TTC549 (cell line): Measurements from ENCODE around the gene MIA2.
A peak's percentile ranks its signal among the peaks of the same experiment; 100 is the strongest.
"Not testable (repeated sequence)": the region's sequence is repeated elsewhere in the genome, so short reads cannot be mapped to it uniquely, and the experiment has no call there.

Experiments
- FAIRE-seq: peaks from 2 replicates; lab custom pipeline; 2012; peaks lifted over from hg19 to GRCh38; lab: Jason Lieb, UNC

The MIA2 gene

GRCh38 chr14:39342768-39343167 lies 109.1 kb downstream of the MIA2 start:
- no peak for FAIRE-seq

GRCh38 chr14:39343614-39344013 lies 109.9 kb downstream of the MIA2 start:
- FAIRE-seq, result no peak

- FAIRE-seq, result no peak
These were observed 117.2 kb downstream of the MIA2 start for GRCh38 chr14:39350866-39351265.

GRCh38 chr14:39351708-39352107 lies 118.0 kb downstream of the MIA2 start:
- FAIRE-seq, result no peak

DNA sequence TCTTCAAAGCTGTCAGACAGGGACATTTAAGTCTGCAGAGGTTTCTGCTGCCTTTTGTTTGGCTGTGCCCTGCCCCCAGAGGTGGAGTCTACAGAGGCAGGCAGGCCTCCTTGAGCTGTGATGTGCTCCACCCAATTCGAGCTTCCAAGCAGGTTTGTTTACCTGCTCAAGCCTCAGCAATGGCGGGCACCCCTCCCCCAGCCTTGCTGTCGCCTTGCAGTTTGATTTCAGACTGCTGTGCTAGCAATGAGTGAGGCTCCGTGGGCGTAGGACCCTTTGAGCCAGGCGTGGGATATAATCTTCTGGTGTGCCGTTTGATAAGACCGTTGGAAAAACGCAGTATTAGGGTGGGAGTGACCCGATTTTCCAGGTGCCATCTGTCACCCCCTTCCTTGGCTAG lies 125.4 kb downstream of the MIA2 start:
- not testable (repeated sequence) for FAIRE-seq

DNA sequence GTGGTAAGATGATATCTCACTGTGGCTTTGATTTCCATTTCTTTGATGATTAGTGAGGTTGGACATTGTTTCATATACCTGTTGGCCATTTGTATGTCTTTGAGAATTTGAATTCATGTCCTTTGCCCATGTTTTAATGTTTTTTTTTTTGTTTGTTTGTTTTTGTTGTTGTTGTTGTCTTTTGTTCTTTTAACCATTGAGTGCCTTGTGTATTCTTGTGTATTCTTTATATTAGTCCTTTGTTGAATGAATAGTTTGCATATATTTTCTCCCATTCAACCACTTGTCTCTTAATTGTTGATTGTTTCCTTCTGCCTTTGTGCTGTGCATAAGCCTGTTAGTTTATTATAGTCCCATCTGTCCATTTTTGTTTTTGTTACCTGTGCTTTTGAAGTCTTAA lies 126.6 kb downstream of the MIA2 start:
- no peak for FAIRE-seq

GRCh38 chr14:39361556-39361955 lies 127.8 kb downstream of the MIA2 start:
- FAIRE-seq, result not testable (repeated sequence)

GRCh38 chr14:39364509-39364908 lies 130.8 kb downstream of the MIA2 start:
- no peak for FAIRE-seq

DNA sequence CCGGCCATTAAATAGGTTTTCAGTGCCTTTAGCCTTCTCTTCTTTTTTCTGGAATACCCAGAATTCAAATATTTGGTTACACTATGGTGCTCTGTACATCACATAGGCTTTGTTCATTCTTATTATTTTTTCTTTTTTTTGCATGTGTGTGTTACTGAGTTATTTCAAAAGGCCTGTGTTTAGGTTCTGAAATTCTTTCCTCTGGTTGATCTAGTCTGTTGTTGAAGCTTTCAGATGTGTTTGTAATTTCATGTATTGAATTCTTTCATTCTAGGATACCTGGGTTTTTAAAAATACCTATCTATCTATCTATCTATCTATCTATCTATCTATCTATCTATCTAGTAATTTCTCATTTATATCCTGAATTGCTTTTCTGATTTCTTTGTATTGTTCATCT lies 131.6 kb downstream of the MIA2 start:
- FAIRE-seq, result no peak

- FAIRE-seq, result no peak
These were observed 133.0 kb downstream of the MIA2 start for GRCh38 chr14:39366460-39367386.

- FAIRE-seq, result no peak
These were observed 133.7 kb downstream of the MIA2 start for GRCh38 chr14:39367387-39367751.

- peak; percentile 96 for FAIRE-seq
These were observed 134.7 kb downstream of the MIA2 start for GRCh38 chr14:39368261-39368959.

DNA sequence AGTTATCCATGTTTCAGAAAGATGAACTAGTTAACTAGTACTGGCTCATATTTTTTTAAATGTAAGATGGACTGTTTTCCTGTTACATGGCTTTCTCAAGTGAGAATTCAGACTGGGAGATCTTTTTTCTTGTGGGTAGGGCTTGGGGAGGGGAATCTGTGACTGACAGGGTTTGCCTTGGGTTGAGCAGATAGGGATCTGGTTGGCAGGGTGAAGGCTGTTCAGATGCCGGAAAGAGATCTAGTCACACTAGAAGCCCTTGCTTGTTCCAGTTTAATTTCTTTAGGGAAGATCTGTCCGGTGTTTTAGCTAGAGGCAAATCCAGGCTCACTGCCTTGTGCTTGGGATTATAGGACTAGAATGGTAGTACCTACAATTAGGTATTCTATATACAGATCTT lies 135.3 kb downstream of the MIA2 start:
- FAIRE-seq, result no peak

DNA sequence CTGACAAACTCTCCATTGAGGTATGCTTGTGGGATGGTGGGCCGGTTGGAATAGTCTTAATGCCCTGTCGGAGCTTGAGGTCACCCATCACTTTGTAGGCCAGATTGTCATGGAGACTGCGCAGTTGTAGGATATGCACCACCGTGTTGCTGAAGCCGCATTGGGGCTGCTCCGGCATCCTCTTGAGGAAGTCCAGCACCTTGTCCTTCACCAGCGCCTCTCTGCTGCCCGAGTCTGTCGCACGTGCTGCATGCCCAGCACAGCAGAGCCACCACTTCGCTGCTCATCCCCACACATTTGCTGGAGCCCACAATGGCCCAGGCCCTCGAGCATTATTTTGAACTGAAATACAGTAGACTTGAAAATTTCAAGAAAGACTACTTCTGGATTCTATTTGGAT lies 136.7 kb downstream of the MIA2 start:
- no peak for FAIRE-seq

DNA sequence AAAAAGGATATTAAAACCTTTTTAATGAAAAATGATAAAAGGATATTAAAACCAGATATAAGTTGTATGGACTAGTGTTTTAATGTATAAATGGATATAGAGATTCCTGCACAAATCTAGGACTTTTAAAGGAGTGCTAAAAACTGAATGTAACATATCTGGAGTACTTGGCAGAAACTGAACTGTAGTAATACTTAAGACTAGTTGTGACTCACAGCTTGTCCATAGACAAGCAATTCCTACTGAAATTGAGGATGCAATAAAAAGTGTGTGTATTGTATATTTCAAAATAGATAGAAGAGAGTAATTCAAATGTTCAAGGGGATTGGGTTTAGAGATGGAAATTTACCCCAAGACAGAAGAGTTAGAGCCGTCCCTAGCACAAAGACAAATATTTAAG lies 138.9 kb downstream of the MIA2 start:
- FAIRE-seq, result no peak

- FAIRE-seq, result no peak
These were observed 141.1 kb downstream of the MIA2 start for GRCh38 chr14:39374851-39375250.

- FAIRE-seq, result no peak
These were observed 143.1 kb downstream of the MIA2 start for GRCh38 chr14:39376667-39377403.

DNA sequence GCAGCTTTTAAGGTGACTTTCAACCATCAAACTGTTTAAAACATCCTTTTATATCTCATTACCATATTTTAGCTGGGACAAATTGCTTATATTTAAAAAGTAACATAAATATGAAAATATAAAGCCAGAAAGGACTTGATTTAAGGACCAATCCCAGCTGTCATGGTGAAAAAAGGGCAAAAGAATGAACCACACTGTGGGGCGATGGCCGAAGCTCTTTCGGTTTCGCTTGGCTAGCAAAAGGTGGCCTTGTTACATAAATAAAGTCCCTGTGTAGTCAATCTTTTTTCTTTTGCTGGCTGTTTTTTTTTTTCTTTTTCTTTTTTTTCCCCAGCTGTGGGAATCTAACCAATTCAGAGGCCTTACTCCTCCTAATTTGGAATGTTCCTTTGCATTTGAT lies 147.7 kb downstream of the MIA2 start:
- FAIRE-seq, result no peak

DNA sequence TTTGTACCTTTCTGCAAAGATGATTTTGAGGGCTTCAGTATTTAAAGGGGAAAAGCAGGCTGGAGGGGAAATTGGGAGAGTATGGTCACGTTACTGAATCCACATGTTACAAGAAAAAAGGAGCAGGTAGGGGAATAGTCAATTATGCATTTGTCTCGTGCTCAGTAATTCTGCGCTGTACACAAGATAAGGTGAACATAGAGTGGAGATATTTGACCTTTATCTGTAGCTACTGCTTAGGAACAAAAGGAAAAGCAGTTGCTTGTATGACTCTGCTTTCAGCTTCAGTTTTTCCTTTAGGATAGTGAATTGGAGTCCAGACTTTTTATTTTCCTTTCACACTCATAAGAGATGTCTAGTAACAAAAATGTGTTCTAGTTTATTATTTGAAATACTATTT lies 148.7 kb downstream of the MIA2 start:
- FAIRE-seq, result no peak

- FAIRE-seq, result no peak
These were observed 149.4 kb downstream of the MIA2 start for GRCh38 chr14:39383026-39383660.

DNA sequence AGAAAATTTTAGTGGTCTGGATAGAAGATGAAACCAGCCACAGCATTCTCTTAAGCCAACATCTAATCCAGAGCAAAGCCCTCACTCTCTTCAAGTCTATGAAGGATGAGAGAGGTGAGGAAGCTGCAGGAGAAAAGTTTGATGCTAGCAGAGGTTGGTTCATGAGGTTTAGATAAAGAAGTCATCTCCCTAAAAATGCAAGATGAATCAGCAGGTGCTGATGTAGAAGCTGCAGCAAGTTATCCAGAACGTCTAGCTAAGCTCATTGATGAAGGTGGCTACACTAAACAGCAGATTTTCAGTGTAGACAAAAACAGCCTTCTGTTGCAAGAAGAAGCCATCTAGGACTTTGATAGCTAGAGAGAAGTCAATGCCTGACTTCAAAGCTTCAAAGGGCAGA lies 150.0 kb downstream of the MIA2 start:
- no peak for FAIRE-seq

DNA sequence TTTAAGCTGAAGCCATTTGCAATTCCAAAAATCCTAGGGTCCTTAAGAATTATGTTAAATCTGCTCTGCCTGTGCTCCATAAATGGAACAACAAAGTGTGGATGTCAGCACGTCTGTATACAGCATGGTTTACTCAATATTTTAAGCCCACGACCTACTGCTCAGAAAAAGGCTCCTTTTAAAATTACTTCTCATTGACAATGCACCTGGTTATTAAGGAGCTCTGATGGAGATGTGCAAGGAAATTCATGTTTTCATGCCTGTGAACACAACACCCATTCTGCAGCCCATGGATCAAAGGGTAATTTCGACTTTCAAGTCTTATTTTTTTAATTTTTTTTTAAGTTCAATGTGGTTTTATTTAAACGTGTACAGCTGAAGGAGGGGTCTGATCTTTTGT lies 150.5 kb downstream of the MIA2 start:
- no peak for FAIRE-seq

DNA sequence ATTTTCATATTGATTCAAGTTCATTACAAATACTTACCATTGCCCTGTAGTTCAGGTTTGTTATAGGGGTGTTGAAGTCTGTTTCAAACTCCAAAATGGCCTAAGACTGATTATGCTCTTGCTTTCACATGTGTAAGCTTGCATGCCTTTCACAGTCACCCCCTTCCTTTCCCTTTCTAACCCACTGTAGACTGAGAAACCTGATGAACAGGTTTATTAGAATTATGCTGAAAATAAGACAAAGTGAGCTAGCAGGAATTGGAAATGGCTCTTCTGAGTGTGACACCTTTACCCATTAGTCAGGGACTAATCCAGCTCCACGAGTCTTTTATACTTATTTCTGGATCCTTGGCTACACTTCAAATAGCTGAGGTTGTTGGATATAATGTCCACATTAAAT lies 159.6 kb downstream of the MIA2 start:
- no peak for FAIRE-seq
